Measurements from ENCODE around the gene GNGT1.
"Not testable (repeated sequence)": the region's sequence is repeated elsewhere in the genome, so short reads cannot be mapped to it uniquely, and the experiment has no call there.

DNA sequence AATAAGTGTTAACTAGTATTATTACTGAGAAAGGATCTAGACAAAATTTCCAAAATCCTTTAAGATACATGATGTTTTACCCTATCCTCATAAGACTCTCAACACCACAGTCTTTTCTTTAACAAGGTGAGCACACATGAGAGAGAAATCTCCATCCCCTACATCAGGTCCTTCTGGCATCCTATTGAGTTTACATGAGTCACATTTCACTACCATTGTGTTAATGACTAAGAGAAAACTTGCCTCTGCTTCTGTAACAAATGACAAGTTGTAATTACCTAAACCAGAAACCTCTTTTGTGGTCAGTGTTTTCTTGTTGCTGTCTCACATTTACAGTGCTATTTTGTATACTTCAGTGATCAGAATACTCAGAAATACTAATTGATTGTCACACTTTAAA lies 5.3 kb downstream of the GNGT1 start:
- not testable (repeated sequence) for TF ChIP-seq POLR2A (IDR thresholded peaks at IDR 0.05)
- TF ChIP-seq, protein P1, sequence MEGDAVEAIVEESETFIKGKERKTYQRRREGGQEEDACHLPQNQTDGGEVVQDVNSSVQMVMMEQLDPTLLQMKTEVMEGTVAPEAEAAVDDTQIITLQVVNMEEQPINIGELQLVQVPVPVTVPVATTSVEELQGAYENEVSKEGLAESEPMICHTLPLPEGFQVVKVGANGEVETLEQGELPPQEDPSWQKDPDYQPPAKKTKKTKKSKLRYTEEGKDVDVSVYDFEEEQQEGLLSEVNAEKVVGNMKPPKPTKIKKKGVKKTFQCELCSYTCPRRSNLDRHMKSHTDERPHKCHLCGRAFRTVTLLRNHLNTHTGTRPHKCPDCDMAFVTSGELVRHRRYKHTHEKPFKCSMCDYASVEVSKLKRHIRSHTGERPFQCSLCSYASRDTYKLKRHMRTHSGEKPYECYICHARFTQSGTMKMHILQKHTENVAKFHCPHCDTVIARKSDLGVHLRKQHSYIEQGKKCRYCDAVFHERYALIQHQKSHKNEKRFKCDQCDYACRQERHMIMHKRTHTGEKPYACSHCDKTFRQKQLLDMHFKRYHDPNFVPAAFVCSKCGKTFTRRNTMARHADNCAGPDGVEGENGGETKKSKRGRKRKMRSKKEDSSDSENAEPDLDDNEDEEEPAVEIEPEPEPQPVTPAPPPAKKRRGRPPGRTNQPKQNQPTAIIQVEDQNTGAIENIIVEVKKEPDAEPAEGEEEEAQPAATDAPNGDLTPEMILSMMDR (IDR thresholded peaks at IDR 0.05): not testable (repeated sequence)

Data from adrenal gland (tissue), 5 donors.